Chondrocyte (in vitro differentiated cells): ENCODE results near the gene C5orf58. TPM values are rescaled to one million over a fixed set of nuclear protein-coding genes. Genes with fewer than 3 reads are reported as not detected.

Source experiments
- DNase-seq: peaks from one replicate; pipeline ENCODE4 v3.0.0; 2021; ENCODE audit warnings: mixed read lengths, low spot score
- H3K27ac Mint-ChIP-seq: one replicate; pipeline ENCODE4 v1.8.0; 2021; ENCODE audit warnings: mild to moderate bottlenecking, moderate library complexity, mixed read lengths; ENCODE audit not compliant: unreplicated experiment
- H3K27me3 Mint-ChIP-seq: 2 replicates; pipeline ENCODE4 v1.8.0; 2021; ENCODE audit warnings: low read depth, mixed read lengths
- H3K36me3 Mint-ChIP-seq: 2 replicates; pipeline ENCODE4 v1.8.0; 2021; ENCODE audit warnings: low read depth, mixed read lengths
- H3K4me1 Mint-ChIP-seq: 2 replicates; pipeline ENCODE4 v1.8.0; 2021; ENCODE audit warnings: low read depth, mild to moderate bottlenecking, mixed read lengths
- H3K4me3 Mint-ChIP-seq: one replicate; pipeline ENCODE4 v1.8.0; 2021; ENCODE audit warnings: mild to moderate bottlenecking, moderate library complexity, mixed read lengths; ENCODE audit not compliant: unreplicated experiment
- H3K9me3 Mint-ChIP-seq: 2 replicates; pipeline ENCODE4 v1.8.0; 2021; ENCODE audit warnings: low read depth, mixed read lengths
- CTCF ChIP-seq: fragments of 200-600 bp; sonication (generic); IDR thresholded peaks from 2 replicates; pipeline ENCODE4 v1.5.0; 2021; ENCODE audit warnings: antibody characterized with exemption, mild to moderate bottlenecking, moderate library complexity
- total RNA-seq: library from RNA; stranded (reverse); gene quantifications from 3 replicates; pipeline ENCODE4 v1.2.1, GENCODE V29; 2021

Gene C5orf58
- total RNA-seq, 1 donor from 2014 or later = not detected

- Mint-ChIP-seq H3K27ac (no peak overlapping the region), H3K4me3 (no peak overlapping the region), H3K9me3 (no peaks in the 10 kb centered on the region), H3K36me3 (no peaks in the 10 kb centered on the region), H3K27me3 (peaks cover 8% of the 10 kb centered on the region), H3K4me1 (peaks cover 12% of the 10 kb centered on the region)
- no peak for DNase-seq
- TF ChIP-seq CTCF = no peak
Measured at GRCh38 chr5:170226661-170227060, 6.1 kb upstream of the C5orf58 start.

GRCh38 chr5:170228762-170229435, 3.9 kb upstream of the C5orf58 start:
- Mint-ChIP-seq H3K4me1 (peaks cover 5% of the 10 kb centered on the region), H3K27me3 (peaks cover 8% of the 10 kb centered on the region), H3K27ac (no peak overlapping the region), H3K36me3 (no peaks in the 10 kb centered on the region), H3K4me3 (no peak overlapping the region), H3K9me3 (no peaks in the 10 kb centered on the region)
- DNase-seq = no peak
- no peak for TF ChIP-seq CTCF

GRCh38 chr5:170233358-170233892, 640 bp downstream of the C5orf58 start:
- DNase-seq = no peak
- TF ChIP-seq CTCF = no peak
- Mint-ChIP-seq H3K9me3 (no peaks in the 10 kb centered on the region), H3K4me3 (no peak overlapping the region), H3K4me1 (no peaks in the 10 kb centered on the region), H3K27ac (no peak overlapping the region), H3K36me3 (no peaks in the 10 kb centered on the region), H3K27me3 (peaks cover 24% of the 10 kb centered on the region)

- no peak overlapping the region for H3K27ac Mint-ChIP-seq
- no peak for DNase-seq
- H3K4me3 Mint-ChIP-seq = no peak overlapping the region
- no peaks in the 10 kb centered on the region for H3K4me1 Mint-ChIP-seq
- no peak for TF ChIP-seq CTCF
- H3K9me3 Mint-ChIP-seq = no peaks in the 10 kb centered on the region
- no peaks in the 10 kb centered on the region for H3K36me3 Mint-ChIP-seq
- peaks cover 22% of the 10 kb centered on the region for H3K27me3 Mint-ChIP-seq
Measured at GRCh38 chr5:170235876-170236864, 3.4 kb downstream of the C5orf58 start.
